Tibial nerve (tissue), 3 donors: ENCODE measurements around the gene MCRS1.

Source experiments
- POLR2A ChIP-seq, 2 donors: fragments of 450-650 bp; IDR thresholded peaks; one replicate each; pipeline ENCODE4 v1.6.1; 2017; ENCODE audit warnings: antibody characterized with exemption in 2 of 2, mild to moderate bottlenecking in 2 of 2, moderate library complexity in 2 of 2
- TF ChIP-seq, protein P1 (sequence below), 5 experiments: fragments of 200-600 bp in 3 of 5; fragments of 450-650 bp in 2 of 5; sonication (generic) in 3 of 5; IDR thresholded peaks; one replicate each; pipeline ENCODE4 v1.5.1; 2016 to 2019; ENCODE audit warnings: antibody characterized with exemption in 5 of 5, mild to moderate bottlenecking in 3 of 5, moderate library complexity in 2 of 5

DNA sequence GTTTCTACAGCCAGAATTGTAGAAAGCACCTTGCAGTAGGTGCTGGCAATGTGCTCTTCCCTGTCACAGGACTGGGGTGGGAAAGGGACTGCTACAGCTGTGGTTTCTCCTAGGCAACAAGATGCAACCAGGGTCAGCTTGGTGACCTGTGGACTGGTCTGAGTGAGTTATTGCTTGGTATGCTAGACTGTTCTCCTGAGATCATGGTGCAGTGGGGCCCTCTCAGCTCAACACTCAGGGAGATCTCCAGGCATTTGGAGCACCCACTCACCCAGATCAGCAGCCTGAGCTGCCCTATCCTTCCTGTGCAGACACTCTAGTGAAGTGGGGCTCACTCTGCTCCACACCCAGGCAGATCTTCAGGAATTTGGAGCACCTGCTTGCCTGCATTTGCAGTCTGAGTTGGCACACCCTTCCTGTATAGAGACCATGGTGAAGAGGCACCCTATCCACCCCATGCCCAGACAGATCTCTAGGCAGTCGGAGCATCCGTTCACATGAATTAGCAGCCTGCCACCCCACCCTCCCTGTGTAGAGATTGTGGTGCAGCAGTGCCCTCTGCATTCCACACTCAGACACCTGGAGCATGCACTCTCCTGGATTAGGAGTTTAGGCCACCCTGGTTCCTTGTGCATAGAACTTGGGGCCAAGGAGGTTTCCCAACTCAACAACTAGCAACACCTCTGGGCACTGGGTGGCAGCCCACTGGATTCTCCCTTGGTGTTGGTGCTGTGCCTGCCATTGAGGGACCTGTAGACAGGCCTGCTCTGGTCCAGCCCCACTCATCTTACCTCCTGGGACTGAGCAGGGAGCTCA is 41.3 kb upstream of the MCRS1 start:
- TF ChIP-seq, protein P1, sequence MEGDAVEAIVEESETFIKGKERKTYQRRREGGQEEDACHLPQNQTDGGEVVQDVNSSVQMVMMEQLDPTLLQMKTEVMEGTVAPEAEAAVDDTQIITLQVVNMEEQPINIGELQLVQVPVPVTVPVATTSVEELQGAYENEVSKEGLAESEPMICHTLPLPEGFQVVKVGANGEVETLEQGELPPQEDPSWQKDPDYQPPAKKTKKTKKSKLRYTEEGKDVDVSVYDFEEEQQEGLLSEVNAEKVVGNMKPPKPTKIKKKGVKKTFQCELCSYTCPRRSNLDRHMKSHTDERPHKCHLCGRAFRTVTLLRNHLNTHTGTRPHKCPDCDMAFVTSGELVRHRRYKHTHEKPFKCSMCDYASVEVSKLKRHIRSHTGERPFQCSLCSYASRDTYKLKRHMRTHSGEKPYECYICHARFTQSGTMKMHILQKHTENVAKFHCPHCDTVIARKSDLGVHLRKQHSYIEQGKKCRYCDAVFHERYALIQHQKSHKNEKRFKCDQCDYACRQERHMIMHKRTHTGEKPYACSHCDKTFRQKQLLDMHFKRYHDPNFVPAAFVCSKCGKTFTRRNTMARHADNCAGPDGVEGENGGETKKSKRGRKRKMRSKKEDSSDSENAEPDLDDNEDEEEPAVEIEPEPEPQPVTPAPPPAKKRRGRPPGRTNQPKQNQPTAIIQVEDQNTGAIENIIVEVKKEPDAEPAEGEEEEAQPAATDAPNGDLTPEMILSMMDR (IDR thresholded peaks at IDR 0.05), result no peak
- TF ChIP-seq POLR2A (IDR thresholded peaks at IDR 0.05), result no peak
